Adrenal gland (tissue), 12 donors: ENCODE measurements around the gene CPNE4. TPM values are rescaled to one million over a fixed set of nuclear protein-coding genes. Genes with fewer than 3 reads are reported as not detected.

ENCODE experiments used
- DNase-seq, 7 donors: peaks; one replicate each; pipeline ENCODE4 v3.0.0-alpha.2; 2019 to 2020
- H3K27ac ChIP-seq, 5 donors: fragments of 200-600 bp; sonication (generic) in 4 of 5; 1 replicate in 3 of 5; 2 replicates in 2 of 5; pipeline versions ENCODE4 v1.5.1 to v1.8.0; 2016 to 2020; ENCODE audit warnings: mild to moderate bottlenecking in 1 of 5
- H3K27me3 ChIP-seq: fragments of 200-600 bp; 2 replicates; pipeline ENCODE4 v1.8.0; 2021
- H3K36me3 ChIP-seq, 2 donors: fragments of 200-600 bp; replicated peaks in 1 of 2; 1 replicate in 1 of 2; 2 replicates in 1 of 2; pipeline versions ENCODE4 v1.5.1 to v1.8.0; 2018 to 2022
- H3K4me1 ChIP-seq, 2 donors: fragments of 200-600 bp; replicated peaks in 1 of 2; 1 replicate in 1 of 2; 2 replicates in 1 of 2; pipeline versions ENCODE4 v1.5.1 to v1.8.0; 2018 to 2021
- H3K4me3 ChIP-seq, 4 donors: fragments of 200-600 bp; sonication (generic) in 3 of 4; one replicate each; pipeline ENCODE4 v1.5.1; 2016 to 2018
- H3K9me3 ChIP-seq, 3 donors: fragments of 200-600 bp; sonication (generic) in 1 of 3; replicated peaks in 1 of 3; 1 replicate in 2 of 3; 2 replicates in 1 of 3; pipeline versions ENCODE4 v1.5.1 to v1.8.0; 2016 to 2021
- CTCF ChIP-seq, 6 experiments: fragments of 450-650 bp in 4 of 6; fragments of 200-600 bp in 2 of 6; sonication (generic) in 1 of 6; IDR thresholded peaks; 1 replicate in 5 of 6; 2 replicates in 1 of 6; pipeline versions ENCODE4 v1.5.1 to v1.8.0; 2016 to 2021; ENCODE audit warnings: antibody characterized with exemption in 6 of 6, mild to moderate bottlenecking in 2 of 6, moderate library complexity in 1 of 6
- POLR2A ChIP-seq, 2 donors: fragments of 450-650 bp; IDR thresholded peaks; one replicate each; pipeline ENCODE4 v1.6.1; 2017; ENCODE audit warnings: antibody characterized with exemption in 2 of 2, mild to moderate bottlenecking in 2 of 2, moderate library complexity in 1 of 2
- WGBS, 4 donors: extraction: QIAGEN DNeasy Blood & Tissue Kit in 2 of 4; methylation state at CpG; one replicate each; pipeline versions ENCODE4 v1.1.5 to v1.1.7; 2013 to 2017; 5-methylcytosine and 5-hydroxymethylcytosine counted together
- intact Hi-C, 2 donors: fragments of 100-400 bp; cut with DNase I; formaldehyde crosslinking; loops; one replicate each; pipeline versions ENCODE4 v1.14.1 to v1.15.0; 2022 to 2023
- polyA plus RNA-seq, 3 donors: library from polyadenylated mRNA; stranded (reverse); fragments of 200-250 nt in 2 of 3; fragments of 350-450 nt in 1 of 3; fragmentation: Illumina TruSeq in 1 of 3; extraction: RNeasy Lipid Tissue Mini Kit (QIAGEN cat#74804) in 1 of 3; gene quantifications; one replicate each; pipeline ENCODE4 v1.2.3, GENCODE V29; 2013 to 2014
- total RNA-seq, 9 donors: library from RNA; depleted of rRNA in 4 of 9; stranded (reverse); fragments of >200 nt in 4 of 9; fragments of 120-200 nt in 1 of 9; fragmentation: NEBNext Ultra II Directional in 1 of 9; extraction: Animal tissue kit (Norgen Biotek cat#: 25700) in 1 of 9; gene quantifications; one replicate each; pipeline versions ENCODE4 v1.1.0 to v1.2.4, GENCODE V29; 2013 to 2023
- donor health status: healthy with polysubstance abuse.
- donor health status: Bipolar disorder and iron deficiency.
- donor health status: DM: yes; HTN: yes; CAD: no.
- donor health status: DM: no; HTN: no; CAD: no.
- donor health status: DM: no; HTN: no; CAD: no.
- donor health status: DM: yes; HTN: yes; CAD: no.

CPNE4 gene
- total and polyA plus RNA-seq, 12 donors: 0.11 to 7.5 (median 0.59) TPM

GRCh38 chr3:131775650-131776049 is 259.2 kb downstream of the CPNE4 start:
- intact Hi-C loops: no loop called here
- Histone ChIP-seq H3K9me3 (no peaks in the 10 kb centered on the region), H3K36me3 (no peaks in the 10 kb centered on the region), H3K27me3 (no peaks in the 10 kb centered on the region), H3K27ac (no peak overlapping the region), H3K4me3 (no peak overlapping the region), H3K4me1 (no peaks in the 10 kb centered on the region)
- TF ChIP-seq POLR2A (IDR thresholded peaks at IDR 0.05): no peak
- DNase-seq: no peak

GRCh38 chr3:131772269-131773026 is 262.4 kb downstream of the CPNE4 start:
- 61 to 72% (median 67%) methylated on average over 4 of the region's 4 CpGs for WGBS, 4 donors
- no peak overlapping the region for H3K27ac ChIP-seq
- no peak for TF ChIP-seq CTCF (IDR thresholded peaks at IDR 0.05)
- TF ChIP-seq POLR2A (IDR thresholded peaks at IDR 0.05): no peak
- DNase-seq: no peak
- H3K4me1 ChIP-seq: no peaks in the 10 kb centered on the region
- intact Hi-C loops: no loop called here
- no peaks in the 10 kb centered on the region for H3K27me3 ChIP-seq
- H3K4me3 ChIP-seq: no peak overlapping the region
- H3K36me3 ChIP-seq: no peaks in the 10 kb centered on the region
- no peaks in the 10 kb centered on the region for H3K9me3 ChIP-seq

GRCh38 chr3:131762981-131763564 is 271.7 kb downstream of the CPNE4 start:
- no peak for DNase-seq
- Histone ChIP-seq H3K9me3 (no peaks in the 10 kb centered on the region), H3K36me3 (no peaks in the 10 kb centered on the region), H3K4me3 (no peak overlapping the region), H3K27me3 (no peaks in the 10 kb centered on the region), H3K27ac (no peak overlapping the region), H3K4me1 (no peaks in the 10 kb centered on the region)
- intact Hi-C loops: no loop called here
- no peak for TF ChIP-seq POLR2A (IDR thresholded peaks at IDR 0.05)
- TF ChIP-seq CTCF (IDR thresholded peaks at IDR 0.05): no peak
- 46 to 51% (median 51%) methylated on average over 4 of the region's 4 CpGs for WGBS, 4 donors

GRCh38 chr3:131756405-131756804 is 278.4 kb downstream of the CPNE4 start:
- intact Hi-C loops: no loop called here
- H3K27me3 ChIP-seq: no peaks in the 10 kb centered on the region
- WGBS, 4 donors: 78 to 85% (median 80%) methylated on average over 2 of the region's 2 CpGs

More at GRCh38 chr3:131756405-131756804, 278.4 kb downstream of the CPNE4 start:
- TF ChIP-seq CTCF (IDR thresholded peaks at IDR 0.05) (no peak), POLR2A (IDR thresholded peaks at IDR 0.05) (no peak)
- Histone ChIP-seq H3K9me3 (no peaks in the 10 kb centered on the region), H3K4me3 (no peak overlapping the region), H3K36me3 (no peaks in the 10 kb centered on the region), H3K27ac (no peak overlapping the region), H3K4me1 (no peaks in the 10 kb centered on the region)
- no peak for DNase-seq
